Measurements from ENCODE around the gene USP4. TPM values are rescaled to one million over a fixed set of nuclear protein-coding genes. Genes with fewer than 3 reads are reported as not detected.
A peak's percentile ranks its signal among the peaks of the same experiment; 100 is the strongest.

Gene USP4
- total and polyA plus RNA-seq, 2 of the 8 experiments (the other 6 are each of a cell fraction or from before 2014, with no cell fraction given), result 16.0 to 27.8 TPM

DNA sequence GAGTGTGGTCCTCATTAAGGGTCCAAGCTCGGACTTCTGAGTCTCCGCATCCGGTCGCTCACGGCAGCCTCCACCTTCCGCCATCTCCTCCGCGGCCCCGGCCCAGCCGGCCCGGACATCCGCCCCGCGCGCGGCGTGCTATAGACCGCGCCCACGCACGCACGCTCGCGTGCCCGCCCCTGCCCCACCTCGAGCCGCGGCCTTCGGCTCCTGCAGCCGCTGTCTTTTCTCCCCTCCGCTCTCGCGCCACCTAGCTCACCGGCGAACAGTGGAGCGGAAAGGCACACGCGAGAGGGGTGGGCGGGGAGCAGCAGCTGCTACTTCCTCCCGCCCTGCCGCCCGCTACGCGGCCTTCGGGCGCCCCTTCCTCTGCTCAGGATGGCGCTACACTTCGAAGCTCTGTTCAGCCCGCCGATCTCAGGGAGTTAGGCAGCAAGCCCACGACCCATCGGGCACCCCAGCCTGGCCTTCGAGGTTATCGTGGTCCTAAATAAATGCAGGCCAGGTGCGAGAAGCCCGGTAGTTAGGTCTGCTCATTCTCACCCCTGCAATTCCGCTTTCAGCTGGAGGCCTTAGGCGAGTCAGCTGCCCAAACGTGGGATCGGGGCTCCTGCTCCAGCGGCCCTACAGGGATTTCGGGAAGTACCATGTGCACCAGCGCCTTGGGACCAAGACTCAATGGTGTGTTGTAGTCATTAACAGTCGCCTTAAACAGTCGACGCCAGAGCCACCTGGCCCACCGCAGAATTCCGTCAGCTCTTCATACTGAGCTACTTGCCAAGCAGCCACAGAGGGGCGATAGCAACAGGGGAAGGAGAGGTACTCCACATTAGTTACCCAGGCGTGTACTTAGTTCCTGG, at the start of gene USP4 (continued):
- peak; percentile 42 to 71 (median 47) for TF ChIP-seq CTCF (IDR thresholded peaks at IDR 0.05; ENCODE audit: control extremely low read depth in 1 of 3, insufficient read depth in 1 of 3, low read depth in 1 of 3, low read length in 3 of 3)
